DND-41 (cell line): ENCODE results near the gene MRTFA.
"Not testable (repeated sequence)": the region's sequence is repeated elsewhere in the genome, so short reads cannot be mapped to it uniquely, and the experiment has no call there.

ENCODE experiments used
- ATAC-seq: fragments of 200-7000 bp; cut with Tn5 transposase; 3 replicates; pipeline ENCODE4 v1.9.1; 2021; ENCODE audit warnings: low read depth; ENCODE audit not compliant: insufficient read depth
- DNase-seq: peaks from one replicate; pipeline ENCODE4 v3.0.0-alpha.2; 2020
- H2AFZ ChIP-seq: 2 replicates; pipeline ENCODE4 v1.6.0; 2012; ENCODE audit warnings: low read depth, low read length
- H3K27ac ChIP-seq: 2 replicates; pipeline ENCODE4 v1.5.1; 2012; ENCODE audit warnings: low read length, inconsistent platforms
- H3K27me3 ChIP-seq: fragments of 200-600 bp; sonication (generic); 2 replicates; pipeline ENCODE4 v1.6.0; 2012; ENCODE audit warnings: low read length, mild to moderate bottlenecking, inconsistent platforms; ENCODE audit not compliant: insufficient read depth, poor library complexity
- H3K36me3 ChIP-seq: 2 replicates; pipeline ENCODE4 v1.5.1; 2012; ENCODE audit warnings: low read length, inconsistent platforms; ENCODE audit not compliant: insufficient read depth
- H3K4me1 ChIP-seq: 2 replicates; pipeline ENCODE4 v1.5.1; 2012; ENCODE audit warnings: mild to moderate bottlenecking, low read length; ENCODE audit not compliant: insufficient read depth
- H3K4me2 ChIP-seq: 2 replicates; pipeline ENCODE4 v1.6.0; 2012; ENCODE audit warnings: mild to moderate bottlenecking, moderate library complexity, low read length, inconsistent platforms; ENCODE audit not compliant: insufficient read depth
- H3K4me3 ChIP-seq, 2 experiments: fragments of 200-600 bp in 1 of 2; shearing (Covaris generic) in 1 of 2; 2 replicates each; pipeline ENCODE4 v1.5.1; 2012 to 2016; ENCODE audit warnings: inconsistent platforms in 2 of 2, low read length in 2 of 2, mild to moderate bottlenecking in 2 of 2, low read depth in 1 of 2, moderate library complexity in 1 of 2
- H3K79me2 ChIP-seq: 2 replicates; pipeline ENCODE4 v1.6.0; 2012; ENCODE audit warnings: low read length, inconsistent platforms; ENCODE audit not compliant: insufficient read depth
- H3K9ac ChIP-seq: 2 replicates; pipeline ENCODE4 v1.6.0; 2012; ENCODE audit warnings: low read depth, mild to moderate bottlenecking, inconsistent platforms, low read length, moderate library complexity
- H3K9me3 ChIP-seq: 2 replicates; pipeline ENCODE4 v1.5.1; 2012; ENCODE audit warnings: low read length, moderate library complexity, mild to moderate bottlenecking, inconsistent platforms; ENCODE audit not compliant: insufficient read depth, severe bottlenecking
- H4K20me1 ChIP-seq: 2 replicates; pipeline ENCODE4 v1.6.0; 2012; ENCODE audit warnings: low read length; ENCODE audit not compliant: insufficient read depth
- EZH2 ChIP-seq: IDR thresholded peaks from 3 replicates; pipeline ENCODE4 v1.6.1; 2012; ENCODE audit warnings: borderline replicate concordance, low read depth, mild to moderate bottlenecking, moderate library complexity, low read length, inconsistent platforms; ENCODE audit not compliant: severe bottlenecking
- TF ChIP-seq, protein P1 (sequence below): IDR thresholded peaks from 2 replicates; pipeline ENCODE4 v1.5.1; 2012; ENCODE audit warnings: borderline replicate concordance, low read length, moderate library complexity, mild to moderate bottlenecking; ENCODE audit not compliant: poor library complexity, severe bottlenecking; ENCODE audit errors: extremely low read depth

The MRTFA gene

DNA sequence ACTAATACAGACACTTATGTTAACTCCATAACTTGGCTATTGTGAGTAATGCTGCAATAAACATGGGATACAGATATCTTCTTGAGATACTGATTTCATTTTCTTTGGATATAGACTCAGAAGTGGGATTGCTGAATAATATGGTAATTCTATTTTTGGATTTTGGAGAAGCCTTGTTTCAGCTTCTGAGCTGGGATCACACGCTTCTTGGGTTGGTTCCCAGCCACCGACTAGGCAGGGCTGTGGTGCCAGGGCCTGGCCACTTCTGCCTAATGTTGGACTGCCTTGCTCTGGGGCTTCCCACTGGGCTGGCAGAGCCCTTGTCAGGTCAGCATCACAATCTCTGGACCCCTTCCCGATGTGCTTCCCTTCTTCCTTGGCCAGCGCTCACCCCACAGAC, 28.8 kb upstream of the MRTFA start:
- H4K20me1 ChIP-seq, result no peaks in the 10 kb centered on the region
- H3K36me3 ChIP-seq, result no peaks in the 10 kb centered on the region
- H3K27ac ChIP-seq, result no peak overlapping the region
- no peak overlapping the region for H3K9ac ChIP-seq
- DNase-seq (no peak), ATAC-seq (no peak)
- no peak for TF ChIP-seq EZH2
- TF ChIP-seq, protein P1, sequence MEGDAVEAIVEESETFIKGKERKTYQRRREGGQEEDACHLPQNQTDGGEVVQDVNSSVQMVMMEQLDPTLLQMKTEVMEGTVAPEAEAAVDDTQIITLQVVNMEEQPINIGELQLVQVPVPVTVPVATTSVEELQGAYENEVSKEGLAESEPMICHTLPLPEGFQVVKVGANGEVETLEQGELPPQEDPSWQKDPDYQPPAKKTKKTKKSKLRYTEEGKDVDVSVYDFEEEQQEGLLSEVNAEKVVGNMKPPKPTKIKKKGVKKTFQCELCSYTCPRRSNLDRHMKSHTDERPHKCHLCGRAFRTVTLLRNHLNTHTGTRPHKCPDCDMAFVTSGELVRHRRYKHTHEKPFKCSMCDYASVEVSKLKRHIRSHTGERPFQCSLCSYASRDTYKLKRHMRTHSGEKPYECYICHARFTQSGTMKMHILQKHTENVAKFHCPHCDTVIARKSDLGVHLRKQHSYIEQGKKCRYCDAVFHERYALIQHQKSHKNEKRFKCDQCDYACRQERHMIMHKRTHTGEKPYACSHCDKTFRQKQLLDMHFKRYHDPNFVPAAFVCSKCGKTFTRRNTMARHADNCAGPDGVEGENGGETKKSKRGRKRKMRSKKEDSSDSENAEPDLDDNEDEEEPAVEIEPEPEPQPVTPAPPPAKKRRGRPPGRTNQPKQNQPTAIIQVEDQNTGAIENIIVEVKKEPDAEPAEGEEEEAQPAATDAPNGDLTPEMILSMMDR, result no peak
- no peaks in the 10 kb centered on the region for H3K79me2 ChIP-seq
- no peak overlapping the region for H2AFZ ChIP-seq
- H3K9me3 ChIP-seq, result no peaks in the 10 kb centered on the region
- no peaks in the 10 kb centered on the region for H3K27me3 ChIP-seq
- no peak overlapping the region for H3K4me3 ChIP-seq
- H3K4me2 ChIP-seq, result no peak overlapping the region
- peaks cover 11% of the 10 kb centered on the region for H3K4me1 ChIP-seq

GRCh38 chr22:40661671-40662070, 25.2 kb upstream of the MRTFA start:
- no peak overlapping the region for H3K4me3 ChIP-seq
- no peak overlapping the region for H3K9ac ChIP-seq
- H3K79me2 ChIP-seq, result no peaks in the 10 kb centered on the region
- TF ChIP-seq EZH2, result no peak
- TF ChIP-seq, protein P1, result no peak
- no peaks in the 10 kb centered on the region for H3K27me3 ChIP-seq
- H3K9me3 ChIP-seq, result no peaks in the 10 kb centered on the region
- H3K4me2 ChIP-seq, result no peak overlapping the region
- no peak overlapping the region for H3K27ac ChIP-seq
- no peaks in the 10 kb centered on the region for H3K4me1 ChIP-seq
- no peaks in the 10 kb centered on the region for H3K36me3 ChIP-seq
- DNase-seq (no peak), ATAC-seq (no peak)
- H4K20me1 ChIP-seq, result no peaks in the 10 kb centered on the region
- H2AFZ ChIP-seq, result no peak overlapping the region

DNA sequence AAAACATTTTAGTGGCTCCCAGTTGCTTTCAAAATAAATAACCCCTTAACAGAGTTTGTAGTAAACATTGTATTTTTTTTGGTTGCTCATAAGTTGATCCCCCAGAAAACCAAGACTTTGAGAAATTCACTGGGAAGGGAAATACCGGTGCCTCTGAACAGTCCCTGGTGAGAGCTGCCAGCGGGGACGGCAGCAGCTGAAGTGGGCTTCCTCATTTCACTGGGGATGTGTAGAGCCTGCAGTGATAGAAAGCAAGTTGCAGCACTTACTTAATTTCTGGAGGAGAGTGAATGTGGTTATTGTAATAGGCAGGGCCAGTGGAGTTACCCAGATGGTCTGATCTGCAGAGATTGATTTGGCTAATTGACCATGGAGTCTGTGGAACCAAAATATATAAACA, 24.2 kb upstream of the MRTFA start:
- Histone ChIP-seq H3K27ac (no peak overlapping the region), H3K4me1 (no peaks in the 10 kb centered on the region), H3K4me3 (no peak overlapping the region), H3K27me3 (no peaks in the 10 kb centered on the region), H3K79me2 (no peaks in the 10 kb centered on the region), H3K4me2 (no peak overlapping the region), H3K9ac (no peak overlapping the region), H3K36me3 (no peaks in the 10 kb centered on the region), H4K20me1 (no peaks in the 10 kb centered on the region), H3K9me3 (no peaks in the 10 kb centered on the region), H2AFZ (no peak overlapping the region)
- ATAC-seq, result no peak
- TF ChIP-seq, protein P1, result no peak
- no peak for TF ChIP-seq EZH2
- no peak for DNase-seq

DNA sequence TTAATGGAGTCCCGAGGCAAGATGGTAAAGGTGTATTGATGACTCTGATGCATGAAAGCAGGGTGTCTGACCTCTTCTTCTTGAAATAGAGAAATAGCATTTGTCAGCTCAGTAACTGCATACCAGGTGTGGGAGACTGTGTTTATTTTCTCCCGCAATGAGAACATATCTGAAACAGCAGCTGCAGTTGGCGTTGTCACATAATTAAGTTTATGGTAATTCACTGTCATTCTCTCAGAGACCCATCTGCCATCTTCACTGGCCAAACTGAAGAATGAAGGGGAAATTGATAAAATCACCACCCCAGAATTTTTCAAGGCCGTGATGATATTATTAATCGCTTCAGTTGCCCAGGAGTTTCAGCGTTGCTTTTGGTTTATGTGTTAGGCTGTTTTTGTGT, 22.6 kb upstream of the MRTFA start:
- no peak overlapping the region for H2AFZ ChIP-seq
- no peaks in the 10 kb centered on the region for H3K79me2 ChIP-seq
- H3K27me3 ChIP-seq, result no peaks in the 10 kb centered on the region
- no peak overlapping the region for H3K9ac ChIP-seq
- TF ChIP-seq EZH2, result no peak
- TF ChIP-seq, protein P1, result no peak
- ATAC-seq, result no peak
- no peaks in the 10 kb centered on the region for H3K9me3 ChIP-seq
- no peak overlapping the region for H3K27ac ChIP-seq
- H3K4me3 ChIP-seq, result no peak overlapping the region
- no peak for DNase-seq
- no peaks in the 10 kb centered on the region for H3K4me1 ChIP-seq
- no peaks in the 10 kb centered on the region for H4K20me1 ChIP-seq
- no peaks in the 10 kb centered on the region for H3K36me3 ChIP-seq
- H3K4me2 ChIP-seq, result no peak overlapping the region

- not testable (repeated sequence) for H3K27me3 ChIP-seq, H3K4me2 ChIP-seq, H3K36me3 ChIP-seq, H3K9me3 ChIP-seq, H3K4me1 ChIP-seq, ATAC-seq, H3K27ac ChIP-seq, H4K20me1 ChIP-seq, H3K9ac ChIP-seq, H2AFZ ChIP-seq, H3K79me2 ChIP-seq, DNase-seq, H3K4me3 ChIP-seq
Observed at GRCh38 chr22:40656651-40657050, 20.1 kb upstream of the MRTFA start.
